Inflammatory macrophage treated with lipopolysaccharide for 1 hour (primary cell): ENCODE results near the gene BICRA.
A peak's percentile ranks its signal among the peaks of the same experiment; 100 is the strongest.
"Not testable (repeated sequence)": the region's sequence is repeated elsewhere in the genome, so short reads cannot be mapped to it uniquely, and the experiment has no call there.

Experiments used
- DNase-seq, 2 donors: peaks; one replicate each; pipeline ENCODE4 v3.0.0-alpha.2; 2020 to 2022

Gene BICRA

GRCh38 chr19:47694466-47695273 lies 85.7 kb downstream of the BICRA start:
- DNase-seq = no peak

- DNase-seq = no peak
These were observed 86.8 kb downstream of the BICRA start for GRCh38 chr19:47695533-47696262.

GRCh38 chr19:47696635-47697034 lies 87.7 kb downstream of the BICRA start:
- no peak for DNase-seq

GRCh38 chr19:47697863-47698609 lies 89.1 kb downstream of the BICRA start:
- peak; percentile 52 to 87 for DNase-seq

GRCh38 chr19:47698631-47699359 lies 89.9 kb downstream of the BICRA start:
- no peak for DNase-seq

GRCh38 chr19:47699360-47699917 lies 90.5 kb downstream of the BICRA start:
- peak in 1 of 2 donors; percentile 57 for DNase-seq

GRCh38 chr19:47700934-47701716 lies 92.2 kb downstream of the BICRA start:
- no peak for DNase-seq

- DNase-seq = no peak
These were observed 93.0 kb downstream of the BICRA start for GRCh38 chr19:47701717-47702552.

GRCh38 chr19:47702671-47703070 lies 93.7 kb downstream of the BICRA start:
- DNase-seq = no peak

- DNase-seq = no peak
These were observed 94.4 kb downstream of the BICRA start for GRCh38 chr19:47703301-47703700.

- no peak for DNase-seq
These were observed 95.1 kb downstream of the BICRA start for GRCh38 chr19:47704024-47704423.

GRCh38 chr19:47704656-47705055 lies 95.7 kb downstream of the BICRA start:
- no peak for DNase-seq

GRCh38 chr19:47707135-47707925 lies 98.4 kb downstream of the BICRA start:
- peak; percentile 49 to 92 for DNase-seq

- no peak for DNase-seq
These were observed 102.8 kb downstream of the BICRA start for GRCh38 chr19:47711652-47712242.

- DNase-seq = peak in 1 of 2 donors; percentile 44
These were observed 104.4 kb downstream of the BICRA start, which contains the start of gene EHD2 for GRCh38 chr19:47713046-47714021. TSS of gene EHD2 (plus strand) at chr19:47713422. CDS start at chr19:47716613, 3,191 bp downstream.

GRCh38 chr19:47714339-47714738 lies 105.4 kb downstream of the BICRA start:
- DNase-seq = no peak

- DNase-seq = not testable (repeated sequence)
These were observed 105.9 kb downstream of the BICRA start for GRCh38 chr19:47714855-47715254.
